Effector CD8-positive, alpha-beta T cell (primary cell): ENCODE results near the gene ATP8A2.

Experiments used
- DNase-seq: peaks from one replicate; lab custom pipeline; 2025; lab: John Stamatoyannopoulos, UW

Gene ATP8A2

DNA sequence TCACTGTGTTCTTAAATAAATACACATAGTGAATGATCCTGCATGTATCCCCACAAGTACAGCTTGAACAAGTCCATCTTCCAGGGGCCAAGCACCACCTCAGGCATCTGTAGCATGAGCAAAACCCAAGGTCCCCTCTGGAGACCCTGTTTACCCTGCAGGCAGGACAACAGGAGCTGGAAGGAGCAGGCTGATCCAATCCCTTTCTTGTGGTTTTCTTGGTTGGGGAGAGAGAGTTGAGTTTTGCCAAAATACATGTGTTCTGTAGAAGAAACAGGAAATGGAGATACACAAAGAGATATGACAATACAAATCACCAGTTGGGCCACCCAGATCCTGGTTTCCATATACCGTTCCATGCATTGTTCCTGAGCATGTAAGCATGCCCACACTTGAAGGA, 587.2 kb downstream of the ATP8A2 start:
- no peak for DNase-seq

GRCh38 chr13:25961294-25961693, 589.5 kb downstream of the ATP8A2 start:
- no peak for DNase-seq

GRCh38 chr13:25963674-25964073, 591.9 kb downstream of the ATP8A2 start:
- DNase-seq: no peak

GRCh38 chr13:25965596-25965995, 593.8 kb downstream of the ATP8A2 start:
- DNase-seq: no peak

- no peak for DNase-seq
Observed at GRCh38 chr13:25966086-25966485, 594.3 kb downstream of the ATP8A2 start.

- no peak for DNase-seq
Observed at GRCh38 chr13:25967144-25967543, 595.4 kb downstream of the ATP8A2 start.

DNA sequence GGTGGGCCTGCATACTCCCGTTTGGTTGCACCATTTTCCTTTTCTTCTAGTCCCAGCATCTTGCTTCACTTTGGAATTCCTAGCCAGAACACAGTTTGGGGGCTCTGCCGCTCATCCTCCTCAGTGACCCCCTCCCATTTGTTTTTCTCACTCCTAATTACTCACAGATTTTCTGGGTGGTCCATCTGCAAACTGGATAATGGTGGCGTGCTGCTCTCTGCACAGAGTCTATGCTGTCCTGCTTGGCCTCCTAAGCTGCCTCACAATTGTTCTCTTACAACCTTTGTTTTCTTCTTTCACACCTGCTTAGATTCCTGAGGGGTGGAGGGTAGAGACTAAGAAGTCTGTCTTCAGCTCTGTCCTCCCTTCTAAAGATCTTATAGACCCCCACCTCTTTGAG, 599.3 kb downstream of the ATP8A2 start:
- DNase-seq: no peak

DNA sequence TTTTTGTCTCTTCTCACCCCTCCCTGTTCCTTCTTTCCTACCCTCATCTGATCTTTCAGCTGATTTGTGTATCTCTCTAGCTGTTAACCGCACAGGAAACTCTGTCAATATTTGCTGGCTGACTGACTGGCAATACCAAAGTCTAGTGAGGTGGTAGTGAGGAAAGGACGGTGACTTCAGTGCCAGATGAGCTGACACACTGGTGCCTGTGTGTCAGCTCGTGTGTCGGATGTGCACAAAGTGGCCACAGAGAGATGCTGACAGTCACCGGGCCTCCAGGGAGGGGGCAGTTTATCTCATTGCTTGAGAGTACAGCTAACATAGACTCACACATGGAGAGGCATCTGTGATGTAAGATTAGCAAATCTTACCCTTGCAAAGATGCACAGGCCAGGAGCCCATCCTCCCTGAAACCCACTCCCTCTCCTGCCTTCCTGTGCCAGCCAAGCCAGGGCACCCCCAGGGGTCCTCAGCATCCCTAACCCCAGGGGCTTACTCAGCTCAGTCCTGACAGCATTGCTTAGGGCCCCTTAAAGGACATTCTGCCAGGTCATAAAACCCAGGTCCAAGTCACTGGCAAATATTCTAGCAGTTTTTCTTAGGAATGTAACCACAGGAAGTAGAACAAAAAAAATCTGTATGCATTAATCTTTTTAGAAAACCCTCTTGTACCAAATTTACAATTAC, 599.8 kb downstream of the ATP8A2 start:
- DNase-seq: no peak

- DNase-seq: no peak
Observed at GRCh38 chr13:25973085-25973484, 601.3 kb downstream of the ATP8A2 start.

- DNase-seq: no peak
Observed at GRCh38 chr13:25973576-25973975, 601.8 kb downstream of the ATP8A2 start.

DNA sequence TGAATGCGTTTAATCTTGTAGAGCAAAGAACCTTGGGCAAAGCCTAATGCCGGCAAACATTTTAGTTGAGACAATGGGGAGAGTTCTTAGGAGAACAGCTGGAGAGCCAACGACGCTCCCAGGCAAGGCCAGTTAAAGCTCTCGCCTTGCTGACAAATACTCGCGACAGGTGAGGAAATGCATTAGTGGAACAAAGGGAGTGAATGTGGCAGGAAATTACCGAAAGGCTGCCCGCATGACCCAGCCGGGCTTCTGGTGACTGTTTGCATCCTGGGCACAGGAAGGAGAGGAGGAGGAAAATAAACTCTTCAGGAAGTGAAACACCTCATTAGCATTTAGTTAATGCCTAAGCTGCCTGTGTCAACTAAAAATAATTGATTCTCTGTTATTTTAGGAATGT, 605.4 kb downstream of the ATP8A2 start:
- no peak for DNase-seq

GRCh38 chr13:25977671-25978070, 605.9 kb downstream of the ATP8A2 start:
- DNase-seq: no peak

DNA sequence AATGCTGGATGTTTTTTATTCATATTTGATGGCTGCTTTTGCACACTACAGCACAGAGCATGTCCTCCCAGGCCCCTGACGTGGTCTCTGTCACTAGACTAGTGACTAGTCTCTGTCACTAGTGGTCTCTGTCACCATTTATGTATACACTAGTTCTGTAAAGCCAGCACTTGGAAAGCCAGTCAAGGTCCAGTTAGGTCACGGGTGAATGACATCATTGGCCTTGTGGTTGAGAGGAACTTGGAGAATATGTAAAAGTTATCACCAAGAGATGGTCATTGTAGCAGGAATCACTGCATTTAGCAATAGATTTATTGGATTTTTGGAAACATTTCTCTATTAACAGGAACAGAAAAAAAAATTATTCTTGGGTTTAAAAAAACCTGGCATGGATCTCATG, 607.2 kb downstream of the ATP8A2 start:
- no peak for DNase-seq

- DNase-seq: no peak
Observed at GRCh38 chr13:25979371-25979770, 607.6 kb downstream of the ATP8A2 start.

GRCh38 chr13:25980255-25980654, 608.5 kb downstream of the ATP8A2 start:
- no peak for DNase-seq

DNA sequence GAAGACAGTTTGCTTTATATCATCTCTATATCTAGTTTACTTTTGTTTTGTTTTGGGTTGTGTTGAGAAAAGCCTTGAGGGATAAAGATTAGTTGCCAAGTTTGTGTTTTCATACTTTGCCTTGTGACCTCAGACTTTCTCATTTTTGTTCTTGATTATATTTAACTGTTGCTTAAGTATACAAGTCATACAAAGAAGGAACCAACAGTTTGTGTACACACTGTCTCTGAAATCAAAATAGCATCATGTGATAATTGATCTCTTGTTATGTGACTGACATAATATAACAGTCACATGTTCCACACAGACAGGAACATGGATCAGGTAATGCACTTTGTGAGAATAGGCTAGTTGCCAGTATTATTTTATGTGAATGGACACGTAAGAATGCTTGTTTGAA, 609.3 kb downstream of the ATP8A2 start:
- no peak for DNase-seq

- no peak for DNase-seq
Observed at GRCh38 chr13:25982907-25983306, 611.1 kb downstream of the ATP8A2 start.

GRCh38 chr13:25987987-25988386, 616.2 kb downstream of the ATP8A2 start:
- DNase-seq: no peak

GRCh38 chr13:25988661-25989060, 616.9 kb downstream of the ATP8A2 start:
- no peak for DNase-seq

- DNase-seq: no peak
Observed at GRCh38 chr13:25990801-25991200, 619.0 kb downstream of the ATP8A2 start.

DNA sequence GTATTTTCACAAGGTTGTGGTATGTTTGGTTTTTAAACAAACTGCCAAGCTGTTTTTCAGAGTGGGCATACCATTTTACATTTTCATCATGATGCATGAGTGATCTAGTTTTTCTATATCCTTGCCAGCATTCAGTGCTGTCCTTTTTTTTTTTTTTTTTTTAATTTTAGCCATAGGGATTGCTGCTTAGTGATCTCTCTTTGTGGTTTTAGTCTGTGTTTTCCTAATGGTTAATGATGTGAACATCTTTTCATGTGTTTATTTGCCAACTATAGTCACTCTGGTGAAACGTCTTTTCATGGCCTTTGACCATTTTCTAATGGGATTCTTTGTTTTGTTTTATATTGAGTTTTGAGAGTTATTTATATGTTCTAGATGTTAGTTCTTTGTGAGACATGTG, 620.3 kb downstream of the ATP8A2 start:
- no peak for DNase-seq

DNA sequence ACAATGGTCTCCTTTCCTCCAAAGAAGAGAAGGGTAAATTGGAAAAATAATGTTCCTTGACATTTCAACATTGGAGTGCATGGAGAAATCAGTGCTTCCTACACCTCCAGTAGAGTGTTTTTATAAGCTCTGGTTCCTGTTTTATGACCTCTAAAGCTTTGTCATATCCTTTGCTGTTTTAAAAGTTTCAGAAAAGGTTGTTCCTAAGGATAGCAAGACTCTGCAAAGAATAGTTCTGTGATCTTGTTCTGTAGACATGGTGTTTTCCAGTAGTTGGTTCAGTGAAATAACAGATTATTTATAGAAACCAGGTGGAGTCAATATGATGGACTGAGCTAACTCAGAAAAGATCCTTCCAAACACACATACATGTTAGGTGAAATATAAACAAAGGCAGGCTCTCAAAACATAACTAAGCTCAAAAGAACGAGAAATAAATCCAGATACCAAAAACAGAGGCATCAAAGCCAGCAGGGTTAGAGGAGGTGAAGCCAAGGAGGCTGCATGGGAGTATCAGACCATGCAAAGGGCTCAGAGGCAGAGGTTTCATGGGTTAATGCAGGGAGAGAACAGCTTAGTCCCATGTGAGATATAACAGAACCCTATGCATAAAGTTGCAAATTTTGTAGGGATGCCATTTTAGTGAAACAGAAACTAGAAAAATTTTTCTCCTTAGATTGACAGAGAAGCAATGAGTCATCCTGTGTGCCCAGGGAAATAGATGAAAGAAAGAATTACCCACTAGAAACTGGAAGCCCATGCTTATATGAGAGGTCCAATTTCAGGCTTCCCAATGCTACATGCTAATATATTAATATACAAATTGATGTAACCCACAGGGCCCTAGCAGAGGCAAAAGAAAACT, 635.7 kb downstream of the ATP8A2 start:
- no peak for DNase-seq

- DNase-seq: no peak
Observed at GRCh38 chr13:26010487-26011207, 638.9 kb downstream of the ATP8A2 start.
